ENCODE measurements around the gene TSGA10. TPM values are rescaled to one million over a fixed set of nuclear protein-coding genes. Genes with fewer than 3 reads are reported as not detected.
"Not testable (repeated sequence)": the region's sequence is repeated elsewhere in the genome, so short reads cannot be mapped to it uniquely, and the experiment has no call there.

The TSGA10 gene
- total RNA-seq, 1 experiment from 2014 or later, result 1.1 TPM

DNA sequence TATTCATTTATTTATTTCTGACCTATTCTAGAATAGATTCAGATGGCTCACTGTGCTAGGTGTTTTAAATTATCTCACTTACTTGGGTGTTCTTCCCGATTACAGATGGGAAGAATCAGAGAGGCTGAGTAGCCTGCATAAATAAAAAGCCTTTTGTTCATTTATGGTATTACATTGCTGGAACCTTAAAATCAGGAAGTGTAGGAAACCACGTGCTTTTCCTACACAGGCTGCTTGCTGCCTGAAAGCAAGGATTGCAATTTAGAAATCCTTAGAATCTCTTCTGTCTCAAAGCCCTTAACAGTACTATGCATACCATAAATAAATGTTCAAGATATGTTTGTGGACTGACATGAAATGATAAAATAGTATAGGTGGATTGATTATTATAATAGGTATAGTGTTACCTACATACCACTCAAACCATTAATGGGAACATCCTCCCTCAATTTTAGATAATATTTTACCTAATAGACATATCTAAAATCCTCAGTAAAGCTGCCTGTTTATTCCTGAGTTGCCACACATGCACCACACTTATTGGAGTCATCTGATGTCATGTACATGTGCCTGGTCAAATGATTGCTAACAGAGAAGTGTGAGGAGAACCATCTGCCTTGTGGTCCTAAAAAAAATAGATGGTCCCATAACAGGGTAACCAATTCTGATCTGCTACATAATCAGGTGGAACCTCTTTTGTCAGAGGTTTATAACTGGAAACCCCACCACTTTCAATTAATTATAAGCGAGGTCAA is 86.7 kb downstream of the TSGA10 start:
- H3K36me3 ChIP-seq (replicated peaks; ENCODE audit: control insufficient read depth, insufficient read depth, low read length), result no peaks in the 10 kb centered on the region
- no peak for DNase-seq
- H3K27me3 ChIP-seq (ENCODE audit: control insufficient read depth, insufficient read depth, low read length), result no peaks in the 10 kb centered on the region
- H3K4me3 ChIP-seq (ENCODE audit: insufficient read depth, low read depth, low read length), result no peak overlapping the region

GRCh38 chr2:99066075-99066958 is 88.4 kb downstream of the TSGA10 start:
- no peaks in the 10 kb centered on the region for H3K27me3 ChIP-seq (ENCODE audit: control insufficient read depth, insufficient read depth, low read length)
- no peaks in the 10 kb centered on the region for H3K36me3 ChIP-seq (replicated peaks; ENCODE audit: control insufficient read depth, insufficient read depth, low read length)
- H3K4me3 ChIP-seq (ENCODE audit: insufficient read depth, low read depth, low read length), result no peak overlapping the region
- peak; percentile 33 for DNase-seq

- not testable (repeated sequence) for DNase-seq; H3K36me3 ChIP-seq (replicated peaks; ENCODE audit: control insufficient read depth, insufficient read depth, low read length); H3K27me3 ChIP-seq (ENCODE audit: control insufficient read depth, insufficient read depth, low read length); H3K4me3 ChIP-seq (ENCODE audit: insufficient read depth, low read depth, low read length)
Measured at GRCh38 chr2:99049187-99049586, 105.6 kb downstream of the TSGA10 start.

DNA sequence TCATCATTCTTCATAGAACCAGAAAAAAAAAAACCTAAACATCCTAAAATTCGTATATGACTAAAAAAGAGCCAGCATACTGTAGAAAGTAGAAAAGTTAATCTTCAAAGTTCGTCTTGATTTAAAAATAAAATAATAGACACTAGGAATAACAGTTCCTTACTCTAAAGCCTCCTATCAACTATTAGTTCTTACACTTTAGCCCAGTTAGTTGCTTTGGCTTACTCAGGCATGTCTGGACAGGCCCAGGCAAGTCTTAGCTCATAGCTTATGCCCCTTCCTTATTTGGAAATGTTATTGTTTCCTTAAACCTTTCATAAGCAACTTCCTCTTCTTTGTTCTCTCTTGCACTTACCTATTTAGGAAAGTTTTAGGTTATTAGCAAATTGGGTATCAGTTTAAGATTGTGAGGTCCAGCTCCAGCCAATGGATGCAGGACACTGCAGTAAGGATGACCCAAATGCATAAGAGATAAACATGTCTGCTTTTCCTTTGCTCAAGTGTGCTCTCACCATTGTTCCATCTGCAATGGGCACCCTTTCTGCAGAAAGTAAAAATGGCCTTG is 113.9 kb downstream of the TSGA10 start:
- not testable (repeated sequence) for H3K36me3 ChIP-seq (replicated peaks; ENCODE audit: control insufficient read depth, insufficient read depth, low read length); H3K4me3 ChIP-seq (ENCODE audit: insufficient read depth, low read depth, low read length); H3K27me3 ChIP-seq (ENCODE audit: control insufficient read depth, insufficient read depth, low read length); DNase-seq

DNA sequence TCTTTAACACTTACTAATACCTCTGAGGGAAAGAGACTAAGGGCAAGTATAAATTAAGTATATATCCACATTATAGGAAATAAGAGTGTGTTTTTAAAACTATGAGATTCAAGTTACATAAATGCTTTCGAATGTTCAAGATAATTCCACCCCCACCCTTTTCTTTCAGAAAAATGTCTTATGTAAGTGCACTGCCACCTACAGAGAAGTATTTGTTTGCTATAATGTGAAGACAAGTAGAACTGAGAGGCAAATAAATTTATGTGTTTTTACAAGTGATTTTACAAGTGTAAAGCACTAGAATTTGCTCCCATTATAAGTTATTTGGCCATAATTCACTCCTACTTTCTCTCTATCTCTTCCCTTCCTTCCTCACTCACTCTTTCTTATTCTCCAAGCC is 118.8 kb downstream of the TSGA10 start:
- Histone ChIP-seq H3K36me3 (replicated peaks; ENCODE audit: control insufficient read depth, insufficient read depth, low read length) (no peaks in the 10 kb centered on the region), H3K4me3 (ENCODE audit: insufficient read depth, low read depth, low read length) (no peak overlapping the region), H3K27me3 (ENCODE audit: control insufficient read depth, insufficient read depth, low read length) (no peaks in the 10 kb centered on the region)
- no peak for DNase-seq

GRCh38 chr2:99032786-99033185 is 122.0 kb downstream of the TSGA10 start:
- Histone ChIP-seq H3K36me3 (replicated peaks; ENCODE audit: control insufficient read depth, insufficient read depth, low read length) (no peaks in the 10 kb centered on the region), H3K4me3 (ENCODE audit: insufficient read depth, low read depth, low read length) (no peak overlapping the region), H3K27me3 (ENCODE audit: control insufficient read depth, insufficient read depth, low read length) (no peaks in the 10 kb centered on the region)
- no peak for DNase-seq

DNA sequence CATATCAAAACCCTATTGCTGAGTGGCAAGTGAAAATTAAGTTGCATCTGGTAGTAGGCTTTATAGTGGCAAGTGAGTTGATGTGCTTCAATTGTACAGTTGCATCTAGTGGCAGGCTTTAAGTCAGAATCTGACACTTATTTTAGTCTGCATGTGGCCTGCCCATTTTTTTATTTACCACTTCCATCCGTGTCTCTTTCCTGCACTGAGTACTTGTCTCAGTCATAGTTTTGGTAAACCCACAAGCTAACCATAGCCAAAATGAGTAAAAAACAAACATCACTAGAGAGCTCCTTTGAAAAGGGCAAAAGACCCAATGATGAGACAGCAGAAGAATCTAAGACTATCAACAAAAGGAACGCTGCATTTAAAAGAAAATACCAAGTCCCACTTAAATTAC is 122.7 kb downstream of the TSGA10 start:
- no peak for DNase-seq
- H3K27me3 ChIP-seq (ENCODE audit: control insufficient read depth, insufficient read depth, low read length), result no peaks in the 10 kb centered on the region
- no peaks in the 10 kb centered on the region for H3K36me3 ChIP-seq (replicated peaks; ENCODE audit: control insufficient read depth, insufficient read depth, low read length)
- no peak overlapping the region for H3K4me3 ChIP-seq (ENCODE audit: insufficient read depth, low read depth, low read length)

GRCh38 chr2:99031481-99031880 is 123.3 kb downstream of the TSGA10 start:
- H3K36me3 ChIP-seq (replicated peaks; ENCODE audit: control insufficient read depth, insufficient read depth, low read length), result no peaks in the 10 kb centered on the region
- no peaks in the 10 kb centered on the region for H3K27me3 ChIP-seq (ENCODE audit: control insufficient read depth, insufficient read depth, low read length)
- DNase-seq, result no peak
- no peak overlapping the region for H3K4me3 ChIP-seq (ENCODE audit: insufficient read depth, low read depth, low read length)

DNA sequence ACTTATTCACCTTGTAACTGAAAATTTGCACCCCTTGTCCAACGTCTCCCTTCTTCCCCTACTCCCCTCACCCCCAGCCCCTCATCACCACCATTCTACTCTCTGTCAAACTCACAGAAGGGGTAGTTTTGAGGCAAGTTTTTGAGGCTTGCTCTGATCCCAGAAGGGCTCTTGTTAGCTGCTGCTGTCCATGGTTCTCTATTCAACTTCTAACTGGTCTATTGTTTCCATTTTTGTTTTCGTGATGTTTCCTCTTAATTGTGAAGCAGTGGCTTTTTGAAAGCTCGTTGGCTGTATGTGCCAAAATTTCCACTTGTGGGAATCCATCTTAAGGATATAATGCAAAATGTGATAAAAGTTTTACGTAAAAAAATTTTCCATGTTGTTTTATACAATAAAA is 126.2 kb downstream of the TSGA10 start:
- H3K4me3 ChIP-seq (ENCODE audit: insufficient read depth, low read depth, low read length), result no peak overlapping the region
- no peak for DNase-seq
- no peaks in the 10 kb centered on the region for H3K27me3 ChIP-seq (ENCODE audit: control insufficient read depth, insufficient read depth, low read length)
- no peaks in the 10 kb centered on the region for H3K36me3 ChIP-seq (replicated peaks; ENCODE audit: control insufficient read depth, insufficient read depth, low read length)

DNA sequence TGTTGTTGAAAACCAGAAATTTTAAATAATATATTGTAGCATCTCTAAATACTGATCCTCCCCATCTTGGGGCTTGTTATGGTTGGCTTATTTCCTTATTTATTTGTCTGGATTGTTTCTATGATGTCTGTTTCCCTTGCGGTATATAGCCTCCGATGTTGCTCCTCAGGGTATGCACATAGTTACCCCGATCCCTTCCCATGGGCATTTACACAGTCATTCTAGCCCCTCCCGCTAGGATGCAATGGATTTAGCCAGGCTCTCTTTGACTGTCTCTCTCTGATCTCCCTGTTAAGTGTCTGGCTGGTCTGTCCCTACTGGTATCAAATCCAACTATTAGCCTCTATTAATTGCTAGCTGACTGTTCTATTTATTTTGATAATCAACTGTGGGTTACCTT is 126.9 kb downstream of the TSGA10 start:
- H3K27me3 ChIP-seq (ENCODE audit: control insufficient read depth, insufficient read depth, low read length), result no peaks in the 10 kb centered on the region
- no peaks in the 10 kb centered on the region for H3K36me3 ChIP-seq (replicated peaks; ENCODE audit: control insufficient read depth, insufficient read depth, low read length)
- no peak for DNase-seq
- no peak overlapping the region for H3K4me3 ChIP-seq (ENCODE audit: insufficient read depth, low read depth, low read length)

DNA sequence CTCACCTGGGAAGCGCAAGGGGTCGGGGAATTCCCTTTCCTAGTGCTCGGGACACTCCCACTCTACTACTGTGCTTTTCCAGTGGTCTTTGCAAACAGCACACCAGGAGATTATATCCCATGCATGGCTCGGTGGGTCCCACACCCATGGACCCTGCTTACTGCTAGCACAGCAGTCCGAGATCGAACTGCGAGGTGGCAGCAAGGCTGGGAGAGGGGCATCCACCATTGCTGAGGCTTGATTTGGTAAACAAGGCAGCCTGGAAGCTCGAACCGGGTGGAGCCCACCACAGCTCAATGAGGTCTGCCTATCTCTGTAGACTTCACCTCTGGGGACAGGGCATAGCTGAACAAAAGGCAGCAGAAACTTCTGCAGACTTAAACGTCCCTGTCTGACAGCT is 154.0 kb downstream of the TSGA10 start:
- Histone ChIP-seq H3K27me3 (ENCODE audit: control insufficient read depth, insufficient read depth, low read length) (no peaks in the 10 kb centered on the region), H3K4me3 (ENCODE audit: insufficient read depth, low read depth, low read length) (no peak overlapping the region), H3K36me3 (replicated peaks; ENCODE audit: control insufficient read depth, insufficient read depth, low read length) (no peaks in the 10 kb centered on the region)
- DNase-seq, result no peak

- H3K36me3 ChIP-seq (replicated peaks; ENCODE audit: control insufficient read depth, insufficient read depth, low read length); H3K4me3 ChIP-seq (ENCODE audit: insufficient read depth, low read depth, low read length); DNase-seq; H3K27me3 ChIP-seq (ENCODE audit: control insufficient read depth, insufficient read depth, low read length): not testable (repeated sequence)
Measured at GRCh38 chr2:98988695-98989094, 166.0 kb downstream of the TSGA10 start.

- no peaks in the 10 kb centered on the region for H3K36me3 ChIP-seq (replicated peaks; ENCODE audit: control insufficient read depth, insufficient read depth, low read length)
- no peaks in the 10 kb centered on the region for H3K27me3 ChIP-seq (ENCODE audit: control insufficient read depth, insufficient read depth, low read length)
- no peak overlapping the region for H3K4me3 ChIP-seq (ENCODE audit: insufficient read depth, low read depth, low read length)
- DNase-seq, result no peak
Measured at GRCh38 chr2:98985905-98986666, 168.7 kb downstream of the TSGA10 start.

- no peak for DNase-seq
- H3K4me3 ChIP-seq (ENCODE audit: insufficient read depth, low read depth, low read length), result no peak overlapping the region
- no peaks in the 10 kb centered on the region for H3K36me3 ChIP-seq (replicated peaks; ENCODE audit: control insufficient read depth, insufficient read depth, low read length)
- H3K27me3 ChIP-seq (ENCODE audit: control insufficient read depth, insufficient read depth, low read length), result no peaks in the 10 kb centered on the region
Measured at GRCh38 chr2:98975611-98976010, 179.1 kb downstream of the TSGA10 start.
